SW480 (cell line): ENCODE results near the gene GLIPR2.
"Not testable (repeated sequence)": the region's sequence is repeated elsewhere in the genome, so short reads cannot be mapped to it uniquely, and the experiment has no call there.

ENCODE experiments used
- DNase-seq: peaks from one replicate; pipeline ENCODE4 v3.0.0-alpha.2; 2016; ENCODE audit warnings: low spot score

The GLIPR2 gene

GRCh38 chr9:36123515-36123914 is 13.0 kb upstream of the GLIPR2 start:
- no peak for DNase-seq

GRCh38 chr9:36125062-36125855 is 11.3 kb upstream of the GLIPR2 start:
- DNase-seq, result no peak

GRCh38 chr9:36126016-36126730 is 10.4 kb upstream of the GLIPR2 start:
- no peak for DNase-seq

GRCh38 chr9:36127652-36128244 is 8.8 kb upstream of the GLIPR2 start:
- no peak for DNase-seq

- DNase-seq, result no peak
Measured at GRCh38 chr9:36128349-36128748, 8.2 kb upstream of the GLIPR2 start.

- DNase-seq, result no peak
Measured at GRCh38 chr9:36129139-36129538, 7.4 kb upstream of the GLIPR2 start.

- not testable (repeated sequence) for DNase-seq
Measured at GRCh38 chr9:36131666-36132065, 4.9 kb upstream of the GLIPR2 start.

- no peak for DNase-seq
Measured at GRCh38 chr9:36132086-36132485, 4.4 kb upstream of the GLIPR2 start.

- DNase-seq, result no peak
Measured at GRCh38 chr9:36134761-36135505, 1.6 kb upstream of the GLIPR2 start.

- DNase-seq, result no peak
Measured at GRCh38 chr9:36135741-36136271, 727 bp upstream of the GLIPR2 start.

- DNase-seq, result no peak
Measured at GRCh38 chr9:36136894-36137391, 410 bp downstream of the GLIPR2 start.

GRCh38 chr9:36137392-36138004 is 965 bp downstream of the GLIPR2 start:
- no peak for DNase-seq

- no peak for DNase-seq
Measured at GRCh38 chr9:36138496-36138895, 2.0 kb downstream of the GLIPR2 start.

- DNase-seq, result no peak
Measured at GRCh38 chr9:36138901-36139300, 2.4 kb downstream of the GLIPR2 start.

GRCh38 chr9:36140086-36141084 is 3.9 kb downstream of the GLIPR2 start:
- no peak for DNase-seq

GRCh38 chr9:36141288-36141687 is 4.8 kb downstream of the GLIPR2 start:
- no peak for DNase-seq

GRCh38 chr9:36141761-36142160 is 5.2 kb downstream of the GLIPR2 start:
- no peak for DNase-seq

GRCh38 chr9:36142510-36143244 is 6.1 kb downstream of the GLIPR2 start:
- DNase-seq, result no peak

GRCh38 chr9:36143245-36143641 is 6.7 kb downstream of the GLIPR2 start:
- DNase-seq, result no peak
